HG03460 (cell line): Measurements from ENCODE around the gene NOM1.

Experiments
- ATAC-seq: cut with Tn5 transposase; IDR thresholded peaks from one replicate; pipeline ENCODE4 v1.9.1; 2021; ENCODE audit not compliant: unreplicated experiment

NOM1 gene

GRCh38 chr7:157003756-157004520 lies 54.4 kb downstream of the NOM1 start:
- ATAC-seq: no peak

GRCh38 chr7:157004521-157005455 lies 55.3 kb downstream of the NOM1 start:
- ATAC-seq: no peak

DNA sequence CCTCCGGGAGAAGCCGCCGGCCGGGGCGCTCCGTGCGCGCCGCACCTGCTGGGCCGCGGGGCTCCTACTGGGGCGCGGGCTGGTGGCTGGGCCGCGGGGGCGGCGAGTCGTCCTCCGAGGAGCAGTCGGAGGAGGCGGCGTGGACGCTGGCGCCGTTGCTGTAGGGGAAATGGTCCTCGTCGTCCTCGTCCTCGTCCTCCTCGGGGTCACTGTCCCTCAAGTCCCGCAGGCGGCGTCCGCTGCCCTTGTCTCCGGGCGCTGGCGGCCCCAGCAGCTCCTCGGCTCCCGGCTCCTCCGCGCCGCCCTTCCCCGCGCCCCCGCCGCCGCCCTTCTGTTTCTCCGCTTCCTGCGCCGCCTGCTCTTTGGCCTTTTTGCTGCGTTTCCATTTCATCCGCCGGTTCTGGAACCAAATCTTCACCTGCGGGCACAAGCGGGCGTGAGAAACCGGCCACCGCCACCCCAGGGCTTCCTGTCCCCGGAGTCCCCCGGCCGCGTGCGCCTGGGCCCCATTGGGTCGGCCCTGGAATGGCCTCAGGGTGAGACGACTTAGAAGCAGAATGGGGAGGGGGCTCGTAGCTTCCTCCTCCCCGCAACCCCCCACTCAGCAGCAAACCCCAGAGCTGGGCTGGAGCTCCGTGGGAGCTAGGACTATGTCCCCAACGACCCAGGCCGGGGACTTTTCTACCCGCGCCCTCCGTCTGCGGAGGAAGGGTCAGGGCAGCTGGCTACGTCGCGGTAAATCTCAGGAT lies 56.1 kb downstream of the NOM1 start:
- no peak for ATAC-seq

- no peak for ATAC-seq
These were observed 56.8 kb downstream of the NOM1 start for GRCh38 chr7:157006205-157006747.

DNA sequence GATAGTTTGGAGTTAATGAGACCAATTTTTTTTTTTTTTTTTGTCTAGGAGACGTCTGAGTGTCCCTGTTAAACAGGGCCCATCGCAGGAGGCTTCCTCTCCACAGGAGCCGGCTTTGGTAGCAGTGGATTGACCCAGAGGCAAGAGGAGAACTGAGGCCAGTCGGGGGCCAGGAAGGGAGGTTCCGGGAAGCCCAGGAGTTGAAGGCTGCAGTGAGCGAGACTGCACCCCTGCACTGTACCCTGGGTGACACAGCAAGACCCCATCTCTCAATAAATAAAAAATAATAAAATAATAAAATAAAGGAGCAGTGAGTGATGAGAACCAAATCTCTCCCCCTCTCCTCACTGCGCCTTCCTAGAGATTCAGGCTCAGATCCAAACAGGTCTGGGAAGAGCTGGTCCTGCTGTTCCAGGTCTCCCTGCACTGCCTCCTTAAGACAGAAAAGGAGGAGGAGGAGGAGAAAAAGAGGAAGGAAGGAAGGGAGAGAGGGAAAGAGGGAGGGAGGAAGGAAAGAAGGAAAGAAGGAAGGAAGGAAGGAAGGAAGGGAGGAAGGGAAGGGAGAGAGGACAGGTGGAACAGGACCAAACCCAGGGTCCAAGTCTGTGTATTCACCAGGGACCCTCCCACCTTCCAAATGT lies 57.4 kb downstream of the NOM1 start:
- ATAC-seq: no peak

GRCh38 chr7:157007470-157008066 lies 58.1 kb downstream of the NOM1 start:
- ATAC-seq: no peak

DNA sequence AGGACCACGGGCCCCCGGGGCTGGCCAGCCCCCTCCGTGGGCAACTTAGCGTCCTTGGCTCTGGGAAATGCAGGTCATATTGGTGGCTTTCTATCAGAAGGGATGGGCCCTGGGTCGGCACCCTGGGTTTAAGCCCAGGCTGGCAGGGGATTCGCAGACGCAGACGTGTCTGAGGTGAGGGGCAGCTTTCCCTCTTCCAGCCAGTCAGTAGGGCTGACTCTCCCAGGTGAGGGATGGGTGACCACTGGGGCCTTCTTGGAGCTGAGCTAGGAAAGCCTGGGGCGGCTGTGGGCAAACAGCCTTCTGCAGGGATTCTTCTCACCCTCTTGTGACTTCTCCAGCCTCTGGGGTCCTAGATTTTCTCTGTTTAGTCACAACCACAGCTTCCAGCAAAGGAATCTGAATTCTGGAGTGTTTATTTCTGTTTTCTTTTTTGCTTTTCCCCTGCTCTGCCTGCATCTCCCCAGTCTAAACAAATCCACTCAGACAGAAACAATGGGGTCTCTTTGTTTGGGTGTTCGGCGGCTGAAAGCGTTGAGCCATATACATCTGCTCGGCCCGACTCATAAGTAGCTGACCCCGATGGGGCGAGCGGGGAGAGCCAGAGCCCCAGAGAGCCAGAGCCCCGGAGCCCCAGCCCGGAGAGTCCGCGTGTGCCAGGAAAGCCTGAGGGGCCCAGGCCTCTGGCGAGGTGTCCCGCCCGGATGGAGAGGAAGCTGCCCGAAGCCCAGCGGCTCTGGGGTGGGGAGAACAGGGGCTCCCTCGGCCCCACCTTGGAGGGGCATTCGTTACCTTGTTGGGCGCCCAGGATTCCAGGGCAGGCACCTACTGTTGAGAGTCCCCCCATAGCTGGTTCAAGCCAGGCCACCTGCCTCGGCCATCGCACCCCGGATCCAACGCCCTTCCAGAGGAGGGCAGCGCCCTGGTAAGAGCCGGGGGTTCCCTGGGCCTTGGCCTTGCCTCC lies 59.0 kb downstream of the NOM1 start:
- ATAC-seq: peak; percentile 0

- ATAC-seq: peak; percentile 33
These were observed 59.8 kb downstream of the NOM1 start for GRCh38 chr7:157009170-157009777.

DNA sequence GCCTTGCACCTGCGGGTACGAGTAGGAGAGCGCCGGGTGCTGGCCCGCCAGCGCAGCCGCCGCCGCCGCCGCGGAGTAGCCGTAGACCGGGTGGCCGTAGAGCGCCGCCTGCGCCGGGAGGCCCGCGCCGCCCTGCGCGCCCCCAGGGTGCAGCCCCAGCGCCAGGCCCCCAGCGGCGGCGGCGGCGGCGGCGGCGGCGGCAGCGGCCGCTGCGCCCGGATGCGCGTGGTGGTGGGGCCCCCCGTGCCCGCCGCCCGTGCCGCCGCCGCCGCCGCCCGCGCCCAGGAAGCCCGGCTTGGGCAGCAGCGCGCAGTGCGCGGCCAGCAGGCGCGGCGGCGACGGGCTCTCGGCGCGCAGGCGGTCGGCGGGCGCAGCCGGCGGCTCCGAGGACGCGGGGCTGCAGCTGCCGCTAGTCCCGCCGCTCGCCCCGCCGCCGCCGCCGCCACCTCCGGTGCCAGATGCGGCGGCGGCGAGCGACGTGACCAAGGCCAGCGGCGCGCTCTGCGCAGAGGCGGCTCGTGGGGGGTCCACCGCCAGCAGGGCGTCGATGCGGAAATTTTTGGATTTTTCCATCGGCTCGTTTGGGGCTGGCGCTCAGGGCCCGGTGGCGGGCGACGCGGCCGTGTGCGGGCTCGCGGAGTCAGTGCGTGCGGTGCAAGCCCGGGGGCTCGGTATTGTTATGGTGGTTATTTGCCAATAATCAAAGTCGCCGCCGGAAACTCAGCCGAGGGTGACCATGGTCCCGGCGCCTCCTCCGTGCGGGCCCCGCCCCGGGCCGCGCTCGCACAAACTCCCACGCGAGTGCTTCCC lies 60.5 kb downstream of the NOM1 start:
- peak; percentile 15 for ATAC-seq

DNA sequence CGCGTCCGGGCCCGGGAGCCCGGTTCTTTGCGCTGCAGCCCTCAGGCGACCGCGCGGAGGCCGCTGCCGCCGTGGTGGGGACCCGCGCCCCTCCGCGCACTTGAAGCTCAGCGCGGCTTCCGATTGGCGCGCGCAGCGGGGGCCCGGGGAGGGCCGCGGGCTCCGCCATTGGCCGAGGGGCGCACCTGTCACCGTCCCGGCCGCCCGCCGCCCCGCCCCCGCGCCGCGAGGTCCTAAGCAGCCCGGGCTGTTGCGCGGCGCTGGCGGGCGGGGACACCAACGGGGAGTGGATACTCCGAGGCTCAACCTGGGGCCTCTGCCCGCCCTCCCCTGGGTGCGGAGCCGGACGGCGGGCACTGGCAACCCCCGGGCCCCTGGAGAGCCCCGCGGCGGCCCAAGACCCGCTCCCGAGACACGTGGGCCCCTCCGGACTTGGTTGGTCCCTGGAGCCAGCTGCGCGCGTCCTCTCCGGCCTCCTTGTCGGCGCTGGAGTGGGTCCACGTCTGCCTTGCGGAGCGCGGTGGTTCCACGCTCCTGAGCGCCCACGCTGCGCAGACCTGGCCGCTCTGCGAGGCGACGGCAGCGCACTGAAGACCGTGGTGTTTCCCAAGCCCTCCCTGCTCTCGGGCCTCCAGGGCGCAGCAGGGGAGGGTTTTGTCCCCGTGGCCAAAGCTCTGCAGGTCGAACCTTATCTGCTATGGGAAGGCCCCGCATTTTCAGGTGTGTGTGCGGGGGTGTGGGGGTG lies 61.2 kb downstream of the NOM1 start, which contains the start of gene MNX1:
Gene MNX1 (minus strand): TSS at position 76 of the 745 bp plus-strand sequence. CDS start 313 bp downstream, outside the sequence.
- peak; percentile 56 for ATAC-seq

- no peak for ATAC-seq
These were observed 62.0 kb downstream of the NOM1 start for GRCh38 chr7:157011333-157012112.

DNA sequence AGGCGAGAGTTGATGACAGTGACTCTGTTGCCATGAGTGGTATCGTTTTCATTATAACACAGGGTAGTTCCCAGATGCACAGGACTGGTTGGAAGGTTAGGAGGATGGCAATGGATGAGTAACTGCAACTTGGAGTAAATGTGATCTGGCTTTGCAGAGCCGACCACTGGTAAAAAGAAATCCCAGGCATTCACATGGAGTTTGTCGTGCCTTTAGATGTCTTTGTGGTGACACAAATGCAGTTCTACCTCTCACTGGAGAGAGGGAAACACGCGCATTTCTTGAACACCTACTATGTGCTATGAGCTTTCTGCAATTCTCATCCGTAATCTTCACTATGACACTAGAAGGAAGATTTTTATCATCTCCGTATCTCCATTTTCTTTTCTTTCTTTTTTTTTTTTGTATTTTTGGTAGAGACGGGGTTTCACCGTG lies 62.6 kb downstream of the NOM1 start:
- ATAC-seq: no peak

- ATAC-seq: no peak
These were observed 63.6 kb downstream of the NOM1 start for GRCh38 chr7:157013101-157013500.

DNA sequence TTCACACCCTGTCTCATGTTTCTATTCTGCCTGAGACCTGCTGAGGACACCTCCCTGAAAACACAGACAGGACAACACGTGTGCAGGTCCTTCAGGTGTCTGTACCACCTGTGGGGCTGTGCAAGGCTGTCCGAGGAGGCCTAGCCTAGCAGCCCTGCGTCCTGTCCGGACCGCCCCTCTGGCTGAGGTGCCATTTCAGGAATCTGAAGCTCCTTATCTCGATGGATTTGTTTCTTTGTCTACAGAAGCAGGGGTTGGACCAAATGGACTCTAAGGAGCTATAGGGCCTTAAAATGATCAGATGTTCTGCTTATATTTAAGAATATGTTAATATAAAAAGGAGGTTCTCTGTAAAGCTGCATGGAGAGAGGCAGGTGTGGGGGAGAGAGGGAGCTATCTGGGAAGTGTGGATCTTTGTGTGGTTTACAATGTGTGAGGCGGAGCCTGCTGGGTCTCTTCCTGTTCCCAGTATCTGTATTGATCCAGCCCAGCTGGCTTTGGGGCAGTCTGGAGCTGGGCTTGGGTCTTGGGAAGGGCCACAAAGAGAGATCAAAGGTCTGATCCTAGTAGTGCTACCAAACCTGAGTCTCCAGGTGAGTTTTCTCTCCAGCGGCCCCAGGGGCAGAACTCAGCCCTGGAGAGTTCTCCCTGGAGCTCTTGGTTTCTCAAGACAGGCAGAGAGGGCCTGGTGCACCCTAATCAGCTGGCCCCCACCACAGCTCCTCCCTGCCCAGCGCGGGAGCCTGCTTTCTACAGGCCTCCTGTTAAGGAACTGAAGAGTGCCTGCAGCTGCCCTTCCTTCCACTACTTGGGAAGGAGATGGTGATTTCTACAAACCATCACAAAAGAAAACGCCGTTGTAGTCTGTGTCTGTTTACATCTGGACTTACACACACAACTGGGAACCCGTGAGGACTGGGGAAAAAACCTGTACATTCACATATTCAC lies 64.4 kb downstream of the NOM1 start:
- no peak for ATAC-seq
